Cardiac fibroblast (primary cell): ENCODE measurements around the gene ARHGAP19.

Source experiments
- DNase-seq, 2 donors: peaks; one replicate each; pipeline versions ENCODE4 v3.0.0 to v3.0.0-alpha.2; 2010; ENCODE audit warnings: low read depth in 2 of 2
- H3K4me3 ChIP-seq, 2 donors: replicated peaks in 1 of 2; 1 replicate in 1 of 2; 2 replicates in 1 of 2; pipeline ENCODE4 v1.5.1; 2011; ENCODE audit warnings: low read depth in 2 of 2, low read length in 2 of 2, mild to moderate bottlenecking in 2 of 2, moderate library complexity in 1 of 2
- TF ChIP-seq, protein P1 (sequence below): IDR thresholded peaks from one replicate; pipeline ENCODE4 v1.5.1; 2011; ENCODE audit warnings: low read depth, mild to moderate bottlenecking, low read length, inconsistent platforms

The ARHGAP19 gene

DNA sequence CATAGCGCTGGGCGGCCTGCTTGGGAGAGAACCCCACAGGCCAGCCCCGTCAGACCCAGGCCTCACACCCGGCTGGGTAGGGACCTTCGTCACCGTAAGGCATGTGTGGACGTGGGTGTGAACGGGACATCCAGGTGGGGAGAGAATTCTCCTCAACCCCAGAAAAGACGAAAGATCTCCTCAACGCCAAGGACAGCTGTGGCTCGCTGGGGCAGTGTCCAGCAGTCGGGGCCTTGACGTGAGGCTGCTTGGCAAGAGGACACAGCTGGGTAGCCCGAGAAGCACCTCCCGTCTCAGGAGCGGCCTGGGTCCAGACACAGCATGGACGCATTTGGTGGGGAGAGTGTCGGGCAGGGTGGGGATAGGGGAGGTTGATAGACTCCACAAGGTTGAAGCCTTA is 105.5 kb downstream of the ARHGAP19 start:
- H3K4me3 ChIP-seq: no peak overlapping the region
- DNase-seq: no peak
- TF ChIP-seq, protein P1, sequence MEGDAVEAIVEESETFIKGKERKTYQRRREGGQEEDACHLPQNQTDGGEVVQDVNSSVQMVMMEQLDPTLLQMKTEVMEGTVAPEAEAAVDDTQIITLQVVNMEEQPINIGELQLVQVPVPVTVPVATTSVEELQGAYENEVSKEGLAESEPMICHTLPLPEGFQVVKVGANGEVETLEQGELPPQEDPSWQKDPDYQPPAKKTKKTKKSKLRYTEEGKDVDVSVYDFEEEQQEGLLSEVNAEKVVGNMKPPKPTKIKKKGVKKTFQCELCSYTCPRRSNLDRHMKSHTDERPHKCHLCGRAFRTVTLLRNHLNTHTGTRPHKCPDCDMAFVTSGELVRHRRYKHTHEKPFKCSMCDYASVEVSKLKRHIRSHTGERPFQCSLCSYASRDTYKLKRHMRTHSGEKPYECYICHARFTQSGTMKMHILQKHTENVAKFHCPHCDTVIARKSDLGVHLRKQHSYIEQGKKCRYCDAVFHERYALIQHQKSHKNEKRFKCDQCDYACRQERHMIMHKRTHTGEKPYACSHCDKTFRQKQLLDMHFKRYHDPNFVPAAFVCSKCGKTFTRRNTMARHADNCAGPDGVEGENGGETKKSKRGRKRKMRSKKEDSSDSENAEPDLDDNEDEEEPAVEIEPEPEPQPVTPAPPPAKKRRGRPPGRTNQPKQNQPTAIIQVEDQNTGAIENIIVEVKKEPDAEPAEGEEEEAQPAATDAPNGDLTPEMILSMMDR: no peak

DNA sequence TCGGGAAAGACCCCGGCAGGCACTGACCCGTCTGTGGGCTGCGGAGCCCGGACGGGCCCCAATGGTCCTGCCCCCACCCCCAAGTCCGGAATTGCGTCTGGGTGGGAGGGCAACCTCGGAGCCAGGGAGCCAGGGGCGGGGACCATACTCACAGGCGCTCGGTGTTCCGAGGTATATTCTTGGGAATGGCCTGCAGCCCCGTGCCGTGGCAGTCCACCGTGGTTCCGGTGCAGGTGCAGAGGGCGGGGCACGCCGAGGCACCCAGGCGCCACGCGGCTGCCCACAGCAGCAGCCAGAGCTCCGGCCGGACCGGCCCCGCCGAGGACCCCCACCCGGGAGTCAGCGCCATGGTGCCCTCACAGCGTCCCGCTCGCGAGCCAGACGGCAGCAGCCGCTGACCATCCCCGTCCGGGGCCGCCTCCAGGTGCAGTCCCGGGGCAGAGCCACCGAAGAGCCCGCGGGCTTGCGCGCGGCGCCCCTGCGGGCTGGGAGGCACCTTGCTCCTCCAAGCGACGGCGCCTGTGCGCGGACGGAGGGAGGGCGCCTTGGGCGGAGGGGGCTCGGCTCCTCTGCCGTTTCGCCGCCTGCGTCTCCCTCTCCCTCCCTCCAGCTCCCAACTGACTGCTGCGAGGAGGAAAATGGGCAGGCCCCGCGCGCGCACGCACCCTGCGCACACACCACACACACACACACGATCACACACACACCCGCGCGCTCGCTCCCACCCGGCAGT is 106.9 kb downstream of the ARHGAP19 start, which contains the start of gene SLIT1:
Gene SLIT1 (minus strand): TSS at position 634 of the 733 bp plus-strand sequence. CDS start 285 bp downstream, at position 349.
- DNase-seq: no peak
- TF ChIP-seq, protein P1: no peak
- H3K4me3 ChIP-seq: no peak within 1 kb of the TSS

DNA sequence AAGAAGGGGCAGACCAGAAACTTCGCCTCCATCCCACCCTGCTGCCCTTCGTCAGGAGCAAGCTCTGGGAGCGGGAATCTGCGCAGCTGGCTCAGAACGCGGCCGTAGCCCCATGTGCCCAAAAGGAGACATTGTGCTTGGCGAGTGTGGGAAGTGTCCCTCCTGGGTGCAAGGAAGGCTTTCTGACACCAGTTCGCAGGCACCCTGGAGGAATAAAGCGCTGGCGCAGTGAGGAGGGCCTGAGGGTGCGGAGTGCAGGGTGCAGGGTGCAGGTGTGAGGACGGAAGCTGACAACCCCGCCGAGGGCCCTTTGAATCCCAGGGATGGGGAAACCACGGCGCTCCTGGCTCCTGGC is 107.5 kb downstream of the ARHGAP19 start:
- DNase-seq: no peak
- TF ChIP-seq, protein P1: no peak
- no peak overlapping the region for H3K4me3 ChIP-seq

DNA sequence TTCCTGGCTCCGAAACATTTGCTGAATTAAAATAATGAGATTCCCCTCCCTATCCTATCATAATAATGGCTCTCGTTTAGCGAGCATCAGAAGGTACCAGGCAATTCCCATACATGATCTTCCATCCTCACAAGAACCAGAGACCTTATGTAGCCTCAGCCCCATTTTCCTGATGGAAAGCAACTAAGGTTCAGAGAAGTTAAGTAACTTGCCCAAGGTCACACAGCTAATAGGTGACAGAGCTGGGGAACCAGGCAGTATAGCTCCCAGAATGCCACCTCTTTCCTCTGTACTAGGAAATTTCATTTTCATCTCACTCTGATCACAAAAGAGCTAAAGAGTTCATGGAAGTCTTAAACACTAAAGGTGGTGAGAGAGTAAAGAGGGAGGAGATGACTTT is 109.1 kb downstream of the ARHGAP19 start:
- DNase-seq: no peak
- H3K4me3 ChIP-seq: no peak overlapping the region
- TF ChIP-seq, protein P1: no peak

DNA sequence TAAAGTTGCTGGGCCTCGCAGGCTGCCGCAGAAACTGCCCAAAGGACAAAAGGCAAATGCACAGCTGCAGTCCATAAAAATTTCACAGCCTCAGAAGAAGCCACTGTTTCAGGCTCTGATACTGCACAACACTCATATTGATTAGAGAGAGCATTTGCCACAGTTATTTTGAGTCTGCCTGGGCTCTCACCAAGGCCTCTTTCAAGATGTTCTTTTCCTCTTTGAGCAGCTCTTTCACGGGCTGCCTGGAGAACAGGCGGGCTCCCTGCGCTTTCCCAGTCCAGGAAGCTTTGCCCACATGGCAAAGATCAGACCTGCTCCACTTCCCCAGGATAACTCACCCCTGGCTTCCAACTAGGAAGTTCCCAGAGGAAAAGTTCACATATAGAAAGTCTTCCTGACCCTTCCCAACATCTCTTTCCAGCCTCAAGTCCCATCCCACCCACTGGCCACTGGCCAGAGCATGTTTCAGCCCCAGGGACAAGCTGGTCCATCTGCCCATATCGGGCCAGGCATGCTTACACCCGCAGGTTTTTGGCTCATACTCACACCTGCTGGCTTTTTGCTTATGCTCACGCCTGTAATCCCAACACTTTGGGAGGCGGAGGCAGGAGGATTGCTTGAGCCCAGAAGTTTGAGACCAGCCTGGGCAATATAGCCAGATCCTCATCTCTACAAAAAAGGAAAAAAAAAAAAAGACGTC is 110.0 kb downstream of the ARHGAP19 start:
- DNase-seq: no peak
- TF ChIP-seq, protein P1: no peak
- no peak overlapping the region for H3K4me3 ChIP-seq

DNA sequence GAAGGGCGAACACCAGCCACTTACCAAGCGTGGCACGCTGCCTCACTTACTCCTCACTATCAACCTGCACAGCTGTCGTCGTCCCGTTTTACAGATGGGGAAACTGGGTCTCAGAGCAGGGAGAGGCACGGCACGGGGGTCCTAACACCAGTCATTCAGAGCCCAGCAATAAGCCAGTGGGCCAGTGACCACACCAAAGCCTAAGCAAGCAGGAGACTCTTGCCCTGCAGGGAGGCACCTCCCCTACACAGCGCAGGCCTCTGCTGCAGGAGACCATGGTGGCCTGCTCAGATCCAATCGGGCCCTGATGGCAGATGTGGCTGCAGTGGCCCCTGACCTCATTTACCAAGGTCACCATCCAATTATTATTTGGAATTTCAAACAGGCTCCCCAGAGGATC is 111.5 kb downstream of the ARHGAP19 start:
- no peak for DNase-seq
- no peak overlapping the region for H3K4me3 ChIP-seq
- TF ChIP-seq, protein P1: no peak
